Mesendoderm (in vitro differentiated cells): Measurements from ENCODE around the gene ZNF280B. TPM values are rescaled to one million over a fixed set of nuclear protein-coding genes. Genes with fewer than 3 reads are reported as not detected.

Experiments
- DNase-seq: peaks from one replicate; pipeline ENCODE4 v3.0.0; 2013
- H2AK5ac ChIP-seq: 2 replicates; pipeline ENCODE4 v1.6.1; 2013; ENCODE audit warnings: low read length, inconsistent platforms
- H2BK120ac ChIP-seq: 2 replicates; pipeline ENCODE4 v1.6.1; 2013; ENCODE audit warnings: low read depth, mild to moderate bottlenecking, low read length, moderate library complexity, mixed read lengths
- H2BK15ac ChIP-seq: replicated peaks from 2 replicates; pipeline ENCODE4 v1.6.1; 2013; ENCODE audit warnings: low read depth, mild to moderate bottlenecking, moderate library complexity
- H2BK5ac ChIP-seq: 2 replicates; pipeline ENCODE4 v1.6.1; 2013; ENCODE audit warnings: low read length, inconsistent platforms
- H3K18ac ChIP-seq: 2 replicates; pipeline ENCODE4 v1.6.1; 2013; ENCODE audit warnings: mild to moderate bottlenecking, low read length, mixed read lengths
- H3K23ac ChIP-seq: one replicate; pipeline ENCODE4 v1.6.1; 2013; ENCODE audit warnings: low read length
- H3K27ac ChIP-seq: 2 replicates; pipeline ENCODE4 v1.5.1; 2013; ENCODE audit warnings: low read depth, mild to moderate bottlenecking, inconsistent platforms, low read length, moderate library complexity
- H3K27me3 ChIP-seq: 2 replicates; pipeline ENCODE4 v1.6.1; 2013; ENCODE audit warnings: low read length, control low read depth, mild to moderate bottlenecking, inconsistent platforms; ENCODE audit not compliant: insufficient read depth, poor library complexity
- H3K36me3 ChIP-seq: 2 replicates; pipeline ENCODE4 v1.6.1; 2013; ENCODE audit warnings: low read length, inconsistent platforms; ENCODE audit not compliant: control insufficient read depth, insufficient read depth
- H3K4ac ChIP-seq: one replicate; pipeline ENCODE4 v1.6.1; 2013; ENCODE audit warnings: low read depth, mild to moderate bottlenecking, low read length, moderate library complexity
- H3K4me1 ChIP-seq: 2 replicates; pipeline ENCODE4 v1.6.1; 2013; ENCODE audit warnings: low read depth, low read length, inconsistent platforms; ENCODE audit not compliant: control insufficient read depth
- H3K4me2 ChIP-seq: 2 replicates; pipeline ENCODE4 v1.6.1; 2013; ENCODE audit warnings: low read length
- H3K4me3 ChIP-seq: 2 replicates; pipeline ENCODE4 v1.5.1; 2013; ENCODE audit warnings: mild to moderate bottlenecking, low read length
- H3K56ac ChIP-seq: one replicate; pipeline ENCODE4 v1.6.1; 2013; ENCODE audit warnings: low read length
- H3K79me1 ChIP-seq: 2 replicates; pipeline ENCODE4 v1.6.1; 2013; ENCODE audit warnings: low read length, inconsistent platforms
- H3K79me2 ChIP-seq: 2 replicates; pipeline ENCODE4 v1.6.1; 2013; ENCODE audit warnings: mild to moderate bottlenecking, low read length; ENCODE audit not compliant: control insufficient read depth, insufficient read depth
- H3K9ac ChIP-seq: 2 replicates; pipeline ENCODE4 v1.6.1; 2013; ENCODE audit warnings: low read length, inconsistent platforms
- H4K5ac ChIP-seq: one replicate; pipeline ENCODE4 v1.6.1; 2013; ENCODE audit warnings: low read length
- H4K8ac ChIP-seq: one replicate; pipeline ENCODE4 v1.6.1; 2013; ENCODE audit warnings: low read depth, mild to moderate bottlenecking, control low read depth, low read length, moderate library complexity
- WGBS: extraction: QIAGEN DNeasy Blood & Tissue Kit; methylation state at CpG from one replicate; pipeline ENCODE4 v1.1.7; 2013; ENCODE audit warnings: low lambda C conversion rate, missing lambda C conversion rate; ENCODE audit not compliant: insufficient coverage; ENCODE audit errors: extremely low coverage; 5-methylcytosine and 5-hydroxymethylcytosine counted together
- polyA plus RNA-seq, 2 experiments: library from polyadenylated mRNA; stranded (reverse); fragments of 200-250 nt; gene quantifications; one replicate each; pipeline ENCODE4 v1.2.3, GENCODE V29; 2013

ZNF280B gene
- polyA plus RNA-seq (2013, experiment 1 of 2): 4.8 TPM
- polyA plus RNA-seq (2013, experiment 2 of 2): 4.9 TPM

GRCh38 chr22:22508274-22509176 is at the start of gene ZNF280B:
Gene ZNF280B, minus strand, starts transcription at chr22:22508742. Its CDS starts 19,344 bp downstream, at chr22:22489398.
- Histone ChIP-seq H3K79me1 (peaks cover 5% of the 10 kb centered on the region), H3K27ac (no peak within 1 kb of the TSS), H3K4me2 (peak within 1 kb of the TSS; percentile 74), H3K56ac (peak within 1 kb of the TSS; percentile 94), H3K9ac (peak within 1 kb of the TSS; percentile 94), H3K4ac (no peak within 1 kb of the TSS), H4K5ac (no peak within 1 kb of the TSS), H3K79me2 (no peaks in the 10 kb centered on the region), H3K4me1 (no peaks in the 10 kb centered on the region), H3K23ac (no peak within 1 kb of the TSS), H2BK15ac (no peak within 1 kb of the TSS), H3K27me3 (no peaks in the 10 kb centered on the region), H3K36me3 (no peaks in the 10 kb centered on the region), H4K8ac (peak within 1 kb of the TSS; percentile 84), H3K18ac (peak within 1 kb of the TSS; percentile 4), H2BK120ac (no peak within 1 kb of the TSS), H2BK5ac (no peak within 1 kb of the TSS), H2AK5ac (no peak within 1 kb of the TSS), H3K4me3 (peak within 1 kb of the TSS; percentile 90)
- no CpG with 5 or more reads among the region's 72 CpGs for WGBS
- peak; percentile 90 for DNase-seq

- no peak overlapping the region for H3K56ac ChIP-seq
- no peak overlapping the region for H2BK5ac ChIP-seq
- H2BK15ac ChIP-seq: no peak overlapping the region
- H3K4me2 ChIP-seq: no peak overlapping the region
- no peak overlapping the region for H3K4me3 ChIP-seq
- H2AK5ac ChIP-seq: no peak overlapping the region
- WGBS: no CpG with 5 or more reads among the region's 38 CpGs
- no peaks in the 10 kb centered on the region for H3K79me2 ChIP-seq
- no peak overlapping the region for H3K27ac ChIP-seq
- no peak overlapping the region for H3K9ac ChIP-seq
- H4K5ac ChIP-seq: no peak overlapping the region
- H4K8ac ChIP-seq: no peak overlapping the region
- no peak overlapping the region for H3K4ac ChIP-seq
- H3K18ac ChIP-seq: no peak overlapping the region
- H3K79me1 ChIP-seq: no peaks in the 10 kb centered on the region
- H3K36me3 ChIP-seq: no peaks in the 10 kb centered on the region
- no peak overlapping the region for H2BK120ac ChIP-seq
- no peak overlapping the region for H3K23ac ChIP-seq
- DNase-seq: no peak
- H3K4me1 ChIP-seq: no peaks in the 10 kb centered on the region
- no peaks in the 10 kb centered on the region for H3K27me3 ChIP-seq
Observed at GRCh38 chr22:22556995-22557925, 48.7 kb upstream of the ZNF280B start.

- no peak overlapping the region for H3K18ac ChIP-seq
- no peak for DNase-seq
- H3K79me1 ChIP-seq: no peaks in the 10 kb centered on the region
- no peak overlapping the region for H2BK15ac ChIP-seq
- H4K8ac ChIP-seq: no peak overlapping the region
- H3K23ac ChIP-seq: no peak overlapping the region
- WGBS: no CpG with 5 or more reads among the region's 14 CpGs
- H3K27ac ChIP-seq: no peak overlapping the region
- no peak overlapping the region for H4K5ac ChIP-seq
- no peaks in the 10 kb centered on the region for H3K36me3 ChIP-seq
- no peak overlapping the region for H3K4me3 ChIP-seq
- no peak overlapping the region for H3K9ac ChIP-seq
- H3K27me3 ChIP-seq: no peaks in the 10 kb centered on the region
- H2BK5ac ChIP-seq: no peak overlapping the region
- H2AK5ac ChIP-seq: no peak overlapping the region
- H3K4me1 ChIP-seq: no peaks in the 10 kb centered on the region
- H3K79me2 ChIP-seq: no peaks in the 10 kb centered on the region
- H3K4ac ChIP-seq: no peak overlapping the region
- no peak overlapping the region for H3K4me2 ChIP-seq
- H3K56ac ChIP-seq: no peak overlapping the region
- H2BK120ac ChIP-seq: no peak overlapping the region
Observed at GRCh38 chr22:22556578-22556977, 48.0 kb upstream of the ZNF280B start.

GRCh38 chr22:22555596-22555995 is 47.1 kb upstream of the ZNF280B start:
- no peaks in the 10 kb centered on the region for H3K79me1 ChIP-seq
- no CpG with 5 or more reads among the region's 9 CpGs for WGBS
- H3K4me1 ChIP-seq: no peaks in the 10 kb centered on the region
- H3K27ac ChIP-seq: no peak overlapping the region
- H3K56ac ChIP-seq: no peak overlapping the region
- H3K4me2 ChIP-seq: no peak overlapping the region
- H4K5ac ChIP-seq: no peak overlapping the region
- H3K9ac ChIP-seq: no peak overlapping the region
- no peak for DNase-seq
- H3K18ac ChIP-seq: no peak overlapping the region
- no peak overlapping the region for H2AK5ac ChIP-seq
- H3K4me3 ChIP-seq: no peak overlapping the region
- H3K4ac ChIP-seq: no peak overlapping the region
- H3K23ac ChIP-seq: no peak overlapping the region
- no peak overlapping the region for H4K8ac ChIP-seq
- no peaks in the 10 kb centered on the region for H3K79me2 ChIP-seq
- H3K36me3 ChIP-seq: no peaks in the 10 kb centered on the region
- H3K27me3 ChIP-seq: no peaks in the 10 kb centered on the region
- no peak overlapping the region for H2BK15ac ChIP-seq
- H2BK120ac ChIP-seq: no peak overlapping the region
- H2BK5ac ChIP-seq: no peak overlapping the region

GRCh38 chr22:22554587-22555284 is 46.2 kb upstream of the ZNF280B start:
- no peak overlapping the region for H3K18ac ChIP-seq
- WGBS: no CpG with 5 or more reads among the region's 4 CpGs

More at GRCh38 chr22:22554587-22555284, 46.2 kb upstream of the ZNF280B start:
- H3K36me3 ChIP-seq: no peaks in the 10 kb centered on the region
- no peak for DNase-seq
- H4K8ac ChIP-seq: no peak overlapping the region
- no peaks in the 10 kb centered on the region for H3K79me2 ChIP-seq
- H3K4me3 ChIP-seq: no peak overlapping the region
- H3K27me3 ChIP-seq: no peaks in the 10 kb centered on the region
- no peak overlapping the region for H3K56ac ChIP-seq
- H2AK5ac ChIP-seq: no peak overlapping the region
- H2BK120ac ChIP-seq: no peak overlapping the region
- H3K4ac ChIP-seq: no peak overlapping the region
- no peak overlapping the region for H3K9ac ChIP-seq
- H2BK15ac ChIP-seq: no peak overlapping the region
- no peaks in the 10 kb centered on the region for H3K79me1 ChIP-seq
- H2BK5ac ChIP-seq: no peak overlapping the region
- no peak overlapping the region for H3K27ac ChIP-seq
- no peak overlapping the region for H4K5ac ChIP-seq
- no peak overlapping the region for H3K23ac ChIP-seq
- H3K4me1 ChIP-seq: no peaks in the 10 kb centered on the region
- no peak overlapping the region for H3K4me2 ChIP-seq
